ENCODE data around the gene MDM2.

The MDM2 gene

DNA sequence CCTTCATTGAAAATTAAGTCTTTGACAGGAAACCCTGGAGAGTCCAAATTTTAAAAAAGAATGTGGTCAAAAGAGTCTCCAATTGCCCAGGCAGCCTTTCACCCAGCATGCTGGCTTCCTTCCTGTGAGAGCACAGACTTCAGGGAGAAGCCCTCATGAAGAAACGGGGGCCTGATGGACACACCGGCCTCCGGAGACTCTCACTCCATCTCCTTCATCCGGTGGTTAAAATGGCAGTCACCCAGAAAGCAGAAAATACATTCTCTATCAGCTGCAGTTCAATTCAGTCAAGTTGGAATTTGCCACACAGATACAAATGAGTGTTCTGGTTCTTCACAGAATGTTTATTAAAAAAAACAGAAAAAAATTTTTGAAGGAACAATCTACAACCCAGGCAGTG lies 68.5 kb downstream of the MDM2 start:
- DNase-seq (ENCODE audit: low read depth in 4 of 4, low spot score in 1 of 4), result no peak

DNA sequence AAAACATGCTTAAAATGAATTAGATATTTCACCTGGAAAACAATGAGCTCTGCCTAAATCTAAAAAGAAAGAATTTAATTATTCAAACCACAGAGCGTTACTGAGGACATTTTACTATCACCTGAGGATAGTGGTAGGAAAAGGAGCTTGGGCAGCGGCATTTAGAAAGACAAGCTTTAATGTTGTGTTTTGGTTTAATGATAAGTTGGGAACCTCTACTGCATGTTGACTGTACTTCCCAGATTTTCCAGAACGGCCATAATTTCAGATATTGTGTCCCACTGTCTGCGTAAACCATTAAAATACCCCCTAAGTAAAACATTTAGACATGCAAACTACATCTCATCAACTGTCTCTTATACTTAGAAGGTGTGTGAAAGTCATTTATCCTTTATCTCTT lies 69.6 kb downstream of the MDM2 start:
- no peak for DNase-seq (ENCODE audit: low read depth in 4 of 4, low spot score in 1 of 4)

DNA sequence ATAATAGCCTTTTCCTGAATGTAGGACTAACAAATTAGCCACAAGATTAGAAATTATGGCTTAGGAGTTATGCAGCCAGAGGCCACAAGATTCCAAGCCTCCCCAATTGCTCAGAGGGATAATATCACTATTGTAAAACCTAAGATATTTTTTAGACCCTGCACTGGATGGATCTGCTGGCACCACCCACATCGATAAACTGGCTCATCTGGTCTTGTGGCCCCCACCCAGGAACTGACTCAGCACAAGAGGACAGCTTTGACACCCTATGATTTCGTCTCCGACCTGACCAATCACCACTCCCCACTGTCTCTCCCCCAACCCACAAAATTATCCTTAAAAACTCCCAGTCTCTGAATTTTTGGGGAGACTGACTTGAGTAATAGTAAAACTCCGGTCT lies 70.3 kb downstream of the MDM2 start:
- DNase-seq (ENCODE audit: low read depth in 4 of 4, low spot score in 1 of 4), result no peak

DNA sequence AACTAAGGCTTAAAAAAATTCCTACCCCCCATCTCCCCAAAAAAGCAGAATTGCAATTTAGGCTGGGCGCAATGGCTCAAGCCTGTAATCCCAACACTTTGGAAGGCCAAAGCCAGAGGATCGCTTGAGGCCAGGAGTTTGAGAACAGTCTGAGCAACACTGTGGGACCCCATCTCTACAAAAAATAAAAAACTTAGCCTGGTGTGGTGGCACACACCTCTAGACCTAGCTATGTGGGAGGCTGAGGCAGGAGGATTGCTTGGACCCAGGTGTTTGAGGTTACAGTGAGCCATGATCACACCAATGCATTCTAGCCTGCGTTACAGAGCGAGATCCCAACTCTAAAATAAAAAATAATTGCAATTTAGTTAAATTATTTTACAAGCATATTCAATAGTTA lies 70.9 kb downstream of the MDM2 start:
- no peak for DNase-seq (ENCODE audit: low read depth in 4 of 4, low spot score in 1 of 4)

DNA sequence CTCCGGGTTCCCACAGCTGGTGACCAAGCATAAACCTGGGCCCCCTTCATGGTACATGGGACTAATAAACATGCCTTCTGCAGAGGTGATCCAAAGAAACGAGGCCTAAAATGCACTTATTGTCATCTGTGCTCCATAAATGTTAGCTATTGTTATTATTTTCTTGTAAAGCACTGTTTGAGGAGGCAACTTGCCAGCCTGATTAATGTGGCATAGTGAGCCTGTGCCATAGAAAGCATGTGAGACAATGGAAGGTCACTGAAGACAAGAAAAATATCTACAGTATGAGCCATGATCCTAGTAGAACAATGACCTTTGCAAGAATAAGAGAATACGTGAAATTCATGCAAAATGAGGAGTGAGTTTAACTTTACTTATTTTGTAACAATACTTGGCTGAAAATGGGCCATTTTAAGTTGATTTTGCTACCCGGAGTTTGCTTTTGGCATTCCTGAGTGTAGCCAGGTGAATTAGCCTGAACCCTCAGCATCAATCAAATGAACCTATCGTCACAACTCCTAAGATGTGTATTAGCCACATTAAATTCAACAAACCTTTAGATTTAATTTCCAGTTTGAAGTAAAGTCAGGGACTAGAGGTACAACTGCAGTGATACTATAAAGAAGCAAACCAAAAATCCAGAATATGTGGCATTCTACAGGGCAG lies 72.8 kb downstream of the MDM2 start:
- DNase-seq (ENCODE audit: low read depth in 4 of 4, low spot score in 1 of 4), result no peak

DNA sequence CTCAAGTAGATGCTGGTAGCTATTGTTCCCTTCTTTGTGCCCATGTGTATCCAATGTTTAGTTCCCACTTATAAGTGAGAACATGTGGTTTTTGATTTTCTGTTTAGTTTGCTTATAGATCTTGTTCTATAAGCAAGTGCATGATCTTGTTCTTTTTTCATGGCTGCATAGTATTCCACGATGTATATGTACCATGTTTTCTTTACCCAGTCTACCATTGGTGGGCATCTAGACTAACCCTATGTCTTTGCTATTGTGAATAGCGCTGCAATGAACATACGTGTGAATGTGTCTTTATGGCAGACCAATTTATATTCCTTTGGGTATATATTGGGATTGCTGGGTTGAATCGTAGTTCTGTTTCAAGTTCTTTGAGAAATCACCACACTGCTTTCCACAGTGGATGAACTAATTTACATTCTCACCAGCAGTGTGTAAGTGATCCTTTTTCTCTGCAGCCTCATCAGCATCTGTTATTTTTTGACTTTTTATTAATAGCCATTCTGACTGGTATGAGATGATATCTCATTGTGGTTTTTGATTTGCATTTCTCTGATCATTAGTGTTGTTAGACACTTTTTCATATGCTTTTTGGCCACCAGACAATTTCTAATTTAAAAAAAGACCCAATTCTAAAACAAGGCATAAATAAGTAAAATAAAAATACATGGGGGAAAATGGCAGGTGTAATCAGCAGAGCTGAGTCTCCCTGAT lies 74.4 kb downstream of the MDM2 start:
- DNase-seq (ENCODE audit: low read depth in 4 of 4, low spot score in 1 of 4), result no peak

DNA sequence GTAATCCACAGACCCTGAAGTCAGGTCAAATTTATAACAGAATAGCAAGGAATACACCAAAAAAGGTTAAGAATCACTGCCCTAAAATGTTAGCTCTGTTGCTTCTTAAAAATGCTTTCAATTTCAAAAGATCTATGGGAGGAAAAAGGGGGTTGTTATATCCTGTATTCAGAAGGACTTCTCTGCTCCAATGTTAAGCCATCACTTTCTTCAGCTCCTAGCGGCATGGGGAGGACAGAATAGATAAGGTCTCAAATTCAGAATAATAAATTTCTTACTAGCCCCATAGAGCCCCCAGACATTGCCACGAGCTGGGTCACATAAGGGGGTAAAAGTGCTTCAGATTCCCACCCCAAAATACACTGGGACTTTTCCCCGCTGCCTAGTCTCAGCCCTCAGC lies 75.2 kb downstream of the MDM2 start:
- DNase-seq (ENCODE audit: low read depth in 4 of 4, low spot score in 1 of 4), result no peak

DNA sequence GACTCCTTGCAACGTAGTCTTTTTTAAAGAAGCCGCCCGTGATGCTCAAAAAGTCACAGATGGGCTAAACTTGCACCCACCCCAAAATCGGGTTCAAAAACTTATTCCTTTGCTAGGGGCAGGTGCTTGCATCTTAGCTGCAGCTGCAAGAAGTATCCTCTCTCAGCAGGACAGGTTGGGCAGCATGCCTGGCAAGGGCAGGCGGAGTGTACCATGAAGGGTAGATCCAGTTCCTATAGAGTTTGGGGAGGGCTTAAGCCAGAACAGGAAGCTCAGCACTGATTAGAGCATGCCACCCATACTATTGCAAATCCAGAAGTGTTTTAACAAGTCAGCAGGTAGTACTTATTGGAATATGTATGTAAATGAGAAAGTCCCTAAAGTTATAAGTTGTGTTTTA lies 76.3 kb downstream of the MDM2 start:
- DNase-seq (ENCODE audit: low read depth in 4 of 4, low spot score in 1 of 4), result no peak

DNA sequence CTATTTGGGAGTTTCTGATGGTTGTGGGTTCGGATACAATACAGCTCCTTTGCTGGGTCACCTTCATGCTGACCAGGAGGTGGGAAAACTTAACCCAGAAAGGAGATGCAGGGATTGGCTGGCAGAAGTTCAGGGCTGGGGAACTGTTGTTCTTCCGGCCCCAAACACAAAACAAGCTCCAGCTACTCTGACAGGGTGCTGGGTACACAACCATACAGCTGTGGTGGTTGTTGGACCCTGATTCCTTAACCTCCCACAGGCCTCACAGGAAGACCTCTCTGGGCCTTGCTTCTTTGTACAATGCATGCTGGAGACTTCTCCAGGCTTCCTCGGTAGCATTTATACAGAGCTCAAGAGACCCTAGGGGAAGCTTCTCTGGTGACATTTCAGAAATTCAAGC lies 77.4 kb downstream of the MDM2 start:
- DNase-seq (ENCODE audit: low read depth in 4 of 4, low spot score in 1 of 4), result no peak

DNA sequence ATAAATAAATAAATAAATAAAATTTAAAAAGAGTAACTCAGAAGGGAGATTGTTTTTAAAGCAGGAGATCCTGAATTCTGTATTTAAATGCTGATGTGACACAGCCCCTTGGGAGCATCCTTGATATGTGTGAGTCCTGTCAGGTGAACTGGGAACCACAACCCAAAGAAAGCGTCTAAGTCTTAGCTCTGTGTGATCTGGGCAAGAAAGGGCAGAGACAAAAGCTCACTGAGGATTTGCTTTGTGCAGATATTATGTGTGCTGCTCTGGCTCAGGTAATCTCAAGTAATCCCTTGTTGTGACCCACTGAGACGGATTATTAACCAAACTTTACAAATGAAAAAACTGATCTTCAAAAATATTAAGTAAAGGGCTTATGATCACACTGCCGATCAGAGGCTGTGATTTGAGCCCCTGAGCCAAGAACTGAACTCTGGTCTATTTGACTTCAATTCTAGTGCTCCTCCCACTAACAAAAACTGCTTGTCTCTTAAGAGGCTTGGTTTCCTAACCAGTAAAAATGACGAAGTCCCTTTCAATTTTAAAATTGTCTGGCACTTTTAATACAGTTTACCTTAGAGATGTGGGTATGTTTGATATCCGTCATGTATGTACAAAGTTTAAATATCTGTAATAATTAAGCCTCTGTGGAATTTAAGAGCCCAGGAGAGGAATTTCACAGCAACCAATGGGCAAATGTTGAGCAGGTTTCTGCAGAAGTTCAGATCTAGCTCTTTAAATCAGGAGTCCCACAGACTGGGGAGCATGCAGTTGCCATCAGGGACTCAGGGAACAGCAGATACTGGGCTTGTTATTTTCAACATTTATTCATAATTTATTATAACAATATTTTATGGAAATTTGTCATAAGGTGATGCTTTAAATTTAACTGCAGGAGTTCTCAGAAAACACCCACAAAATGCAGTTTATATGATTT lies 78.9 kb downstream of the MDM2 start:
- no peak for DNase-seq (ENCODE audit: low read depth in 4 of 4, low spot score in 1 of 4)

DNA sequence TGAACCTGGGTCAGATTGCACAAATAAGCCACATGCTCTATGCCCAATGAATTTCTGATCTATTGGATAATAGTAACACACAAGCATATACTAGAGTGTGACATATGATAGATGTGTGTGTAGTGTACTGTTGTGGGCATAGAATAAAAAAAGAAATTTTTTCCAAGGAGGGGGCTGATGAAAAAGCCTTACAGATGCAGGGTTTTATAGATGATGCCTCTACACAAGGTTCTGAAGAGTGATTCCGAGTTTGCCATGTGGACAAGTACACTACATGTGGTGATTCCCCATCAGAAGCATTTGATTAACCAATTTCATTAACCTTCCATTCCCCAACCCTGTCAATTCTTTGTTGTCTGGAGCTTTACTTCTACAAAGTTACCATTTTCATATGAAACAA lies 79.7 kb downstream of the MDM2 start:
- DNase-seq (ENCODE audit: low read depth in 4 of 4, low spot score in 1 of 4), result no peak

DNA sequence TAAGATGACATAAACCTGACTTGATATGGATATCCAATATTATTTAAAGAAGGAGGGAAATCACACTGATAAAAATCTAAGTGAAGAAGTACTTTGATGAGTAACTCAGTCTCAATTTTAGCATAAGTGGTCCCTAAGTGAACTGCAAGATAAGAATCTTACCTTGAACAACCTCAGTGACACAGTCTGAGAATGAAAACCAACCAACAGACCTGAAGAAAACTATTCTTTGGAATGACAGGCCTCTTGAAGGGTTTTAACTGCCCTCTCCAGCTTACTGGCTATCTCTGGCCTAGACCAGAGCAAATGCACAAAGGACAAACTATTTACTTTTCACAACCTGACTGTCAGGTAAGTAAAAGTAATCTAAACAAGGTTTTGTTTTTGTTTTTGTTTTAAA lies 80.3 kb downstream of the MDM2 start:
- DNase-seq (ENCODE audit: low read depth in 4 of 4, low spot score in 1 of 4), result no peak

DNA sequence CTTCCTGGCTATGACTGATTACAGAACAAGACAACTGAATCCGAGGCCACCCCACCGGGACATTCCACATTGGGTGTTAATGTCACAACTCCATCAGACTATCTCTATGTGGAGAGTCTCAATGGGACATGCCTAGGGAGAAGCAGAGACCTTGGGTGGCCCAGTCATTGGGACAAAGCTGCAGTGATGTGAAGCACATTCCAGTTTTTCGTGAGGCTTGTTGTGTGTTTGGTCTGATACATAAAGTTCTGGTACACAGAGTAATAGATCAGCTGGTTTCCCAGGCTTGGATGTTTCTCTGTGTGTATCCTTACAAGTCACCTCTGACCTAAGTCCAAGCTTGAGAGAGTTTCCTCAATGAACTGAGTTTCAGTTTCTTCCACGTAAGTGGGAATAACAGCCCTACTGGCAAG lies 82.7 kb downstream of the MDM2 start:
- DNase-seq (ENCODE audit: low read depth in 4 of 4, low spot score in 1 of 4), result no peak

DNA sequence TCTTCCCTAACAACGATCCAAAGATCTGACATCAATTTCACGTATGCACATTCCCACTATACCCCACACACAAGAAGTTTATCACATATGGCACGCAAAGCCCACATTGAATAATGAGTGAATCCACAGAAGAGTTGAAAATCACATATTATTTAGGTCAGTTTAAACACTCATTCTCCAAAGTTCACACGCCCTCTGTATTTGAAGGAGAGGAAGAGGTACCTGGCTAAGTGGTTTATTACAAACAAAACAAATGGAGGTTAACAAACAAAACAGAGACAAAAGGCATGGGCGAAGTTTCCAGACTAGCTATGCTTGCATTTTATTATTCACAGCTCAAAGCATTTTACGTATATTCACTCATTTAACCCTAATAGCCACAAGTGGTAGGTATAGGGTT lies 83.2 kb downstream of the MDM2 start:
- DNase-seq (ENCODE audit: low read depth in 4 of 4, low spot score in 1 of 4), result no peak

DNA sequence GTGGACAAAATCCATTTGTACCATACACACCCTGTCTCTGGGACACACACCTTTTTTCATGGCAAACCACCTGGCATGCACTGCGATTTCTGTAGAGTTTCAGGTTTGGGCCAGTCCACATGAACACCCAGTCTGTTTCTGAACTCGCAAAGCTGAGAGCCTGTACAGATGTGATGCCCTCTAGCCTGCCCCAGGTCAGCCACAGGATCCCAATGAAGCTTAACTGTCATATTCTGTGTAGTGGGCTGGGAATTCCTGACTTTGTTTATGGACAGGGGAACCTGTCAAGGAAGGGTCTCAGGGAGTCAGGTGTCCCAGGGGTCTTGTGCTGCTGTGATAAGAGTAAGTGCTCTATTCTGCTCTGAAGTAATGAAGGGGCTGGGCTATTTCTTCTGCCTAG lies 85.2 kb downstream of the MDM2 start:
- no peak for DNase-seq (ENCODE audit: low read depth in 4 of 4, low spot score in 1 of 4)

DNA sequence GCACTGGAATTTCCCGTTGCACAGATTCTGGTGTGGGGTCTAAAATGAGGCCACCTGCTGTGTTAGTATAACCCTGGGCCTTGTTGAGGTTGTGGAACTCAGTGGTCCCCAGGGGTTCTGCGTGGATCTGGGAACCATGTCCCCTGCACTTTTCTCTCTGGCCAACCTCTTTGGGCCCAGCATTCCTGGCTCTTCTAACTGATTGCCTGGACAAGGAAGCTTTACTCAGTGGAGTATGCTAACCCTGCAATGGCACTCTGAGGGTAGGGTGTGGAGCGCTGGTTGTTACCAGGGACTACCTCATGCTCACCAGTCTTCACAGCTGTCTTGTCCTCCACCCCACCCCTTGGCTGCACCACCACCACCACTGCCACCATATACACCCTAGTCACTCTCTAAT lies 85.8 kb downstream of the MDM2 start:
- no peak for DNase-seq (ENCODE audit: low read depth in 4 of 4, low spot score in 1 of 4)

DNA sequence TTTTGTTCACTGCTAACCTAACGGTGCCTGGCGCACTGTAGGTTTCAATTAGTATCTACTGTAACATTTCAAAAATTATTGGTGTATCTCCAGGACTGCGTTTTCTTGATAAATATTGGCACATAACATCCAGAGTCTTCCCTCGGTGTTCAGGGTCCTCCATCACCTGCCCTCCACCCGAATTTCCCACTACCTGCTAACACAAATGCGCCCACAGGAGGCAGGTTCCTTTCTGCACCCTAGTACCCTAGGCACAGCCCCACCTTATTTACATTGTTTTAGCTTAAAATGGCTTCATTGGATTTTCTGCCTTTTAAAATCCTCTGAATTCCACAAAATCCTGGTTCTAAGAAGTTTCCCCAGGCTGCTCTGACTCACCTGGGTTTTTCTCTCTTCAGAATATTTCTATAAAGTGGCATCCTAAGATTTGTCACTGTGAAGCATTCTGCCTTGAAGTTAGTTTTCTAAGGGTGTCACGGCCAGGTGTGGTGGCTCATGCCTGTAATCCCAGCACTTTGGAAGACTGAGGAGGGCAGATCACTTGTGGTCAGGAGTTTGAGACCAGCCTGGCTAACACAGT lies 86.4 kb downstream of the MDM2 start:
- DNase-seq (ENCODE audit: low read depth in 4 of 4, low spot score in 1 of 4), result no peak

DNA sequence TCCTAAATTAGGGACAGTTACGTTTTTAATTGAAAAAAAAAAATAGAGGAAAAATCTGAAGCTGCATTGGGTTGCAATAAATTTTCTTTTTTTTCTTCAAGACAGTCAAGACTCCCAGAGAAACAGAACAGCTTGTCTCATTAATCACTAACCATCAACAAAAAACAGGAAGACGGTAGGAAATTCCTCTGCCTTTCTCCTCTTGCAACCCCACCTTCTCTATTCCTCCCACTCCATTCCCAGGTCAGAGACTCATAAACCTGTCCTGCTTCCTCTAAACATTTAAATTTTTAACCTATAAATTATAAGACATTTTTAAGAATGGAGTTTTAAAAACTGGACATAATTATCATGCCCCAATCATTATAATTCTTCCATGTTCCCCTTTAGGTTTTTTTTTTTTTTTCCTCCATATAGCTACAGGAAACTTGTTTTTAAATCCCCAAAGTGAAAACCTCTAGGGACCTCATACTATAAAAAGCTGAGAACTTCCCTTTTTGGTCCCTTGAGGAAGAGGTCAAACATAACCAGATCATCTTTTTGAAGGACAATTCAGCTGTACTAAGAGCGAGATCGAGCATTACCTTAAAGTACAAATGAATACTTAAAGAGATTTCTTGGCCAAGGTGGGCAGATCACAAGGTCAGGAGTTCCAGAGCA lies 89.0 kb downstream of the MDM2 start:
- DNase-seq (ENCODE audit: low read depth in 4 of 4, low spot score in 1 of 4), result no peak

DNA sequence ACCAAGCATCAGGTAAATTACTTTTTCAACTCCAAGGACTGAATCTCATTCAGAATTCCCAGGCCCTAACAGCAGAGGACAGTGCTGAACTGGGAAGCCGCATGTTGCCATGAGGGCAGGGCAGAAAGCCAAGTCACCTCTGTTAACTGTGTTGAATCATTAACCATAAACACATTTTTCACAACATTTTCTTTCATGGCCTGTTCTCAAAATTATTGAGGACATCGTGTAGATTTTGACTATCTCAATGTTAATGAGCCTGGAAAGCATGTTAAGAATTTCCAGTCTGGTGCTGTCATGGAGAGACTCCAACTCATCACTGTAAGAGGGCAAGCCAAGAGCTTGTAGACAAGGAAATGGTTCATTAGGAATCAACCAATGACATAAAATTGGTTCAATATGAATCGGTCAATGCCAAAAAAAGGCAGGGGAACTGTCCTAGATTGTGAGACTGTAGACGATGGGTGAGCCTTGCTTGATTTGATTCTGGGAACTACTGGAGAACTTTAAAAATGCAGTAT lies 91.3 kb downstream of the MDM2 start:
- DNase-seq (ENCODE audit: low read depth in 4 of 4, low spot score in 1 of 4), result no peak

DNA sequence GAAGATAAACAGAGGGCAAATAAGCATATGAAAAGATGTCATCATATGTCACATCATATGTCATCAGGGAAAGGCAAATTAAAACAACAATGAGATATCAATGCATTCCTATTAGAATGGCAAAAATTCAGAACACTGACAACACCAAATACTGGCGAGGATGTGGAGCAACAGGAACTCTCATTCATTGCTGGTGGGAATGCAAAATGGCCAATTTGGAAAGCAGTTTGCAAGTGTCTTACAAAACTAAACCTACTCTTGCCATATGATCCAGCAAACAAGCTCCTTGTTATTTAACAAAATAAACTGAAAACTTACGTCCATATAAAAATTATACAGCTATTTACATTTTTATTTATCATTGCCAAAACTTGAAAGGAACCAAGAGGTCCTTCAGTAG lies 92.3 kb downstream of the MDM2 start:
- DNase-seq (ENCODE audit: low read depth in 4 of 4, low spot score in 1 of 4), result no peak

Data from stimulated activated CD4-positive, alpha-beta T cell treated with anti-CD3 and anti-CD28 coated beads, Interleukin-1b, Interleukin-23, amount 100 ng/mL, for 24 hours (primary cell).